HepG2 (cell line): ENCODE data around the gene BIRC7. TPM values are rescaled to one million over a fixed set of nuclear protein-coding genes. Genes with fewer than 3 reads are reported as not detected.

Source experiments
- ATAC-seq: fragments of 200-7000 bp; cut with Tn5 transposase; 3 replicates; pipeline ENCODE4 v1.9.1; 2020; ENCODE audit warnings: mild to moderate bottlenecking, moderate library complexity
- BruUV-seq: library from RNA; stranded (reverse); fragments of 400-500 nt; replicated peaks from 2 replicates; lab custom pipeline; 2021; lab: Mats Ljungman, UMichigan
- CTCF ChIA-PET: fragments of 300-600 bp; formaldehyde crosslinking; extraction: SDS; loops from one replicate; lab custom pipeline; 2021; ENCODE audit warnings: low total read pairs, inconsistent platforms, low intra/inter-chr PET ratio; lab: Yijun Ruan, JAX
- POLR2A ChIA-PET: fragments of 350-600 bp; sonication (Branson Sonifier 250); formaldehyde crosslinking; loops from one replicate; lab custom pipeline; 2020; ENCODE audit warnings: antibody characterized with exemption, inconsistent platforms; lab: Yijun Ruan, JAX
- DNase-seq: peaks from one replicate; pipeline ENCODE4 v3.0.0-alpha.2; 2015; ENCODE audit warnings: low spot score
- FAIRE-seq: peaks from 3 replicates; lab custom pipeline; 2011; peaks lifted over from hg19 to GRCh38; lab: Jason Lieb, UNC
- H2AFZ ChIP-seq: one replicate; pipeline ENCODE4 v1.6.1; 2011; ENCODE audit warnings: low read length, inconsistent platforms
- H3K27ac ChIP-seq: fragments of 300-600 bp; 3 replicates; pipeline ENCODE4 v1.8.0; 2011; ENCODE audit warnings: mixed run types, mild to moderate bottlenecking, mixed read lengths, low read length, inconsistent platforms; ENCODE audit not compliant: insufficient read depth; ENCODE audit errors: extremely low read length
- H3K27me3 ChIP-seq, 2 experiments: fragments of 200-600 bp in 1 of 2; 2 replicates in 1 of 2; 3 replicates in 1 of 2; pipeline versions ENCODE4 v1.6.0 to v1.8.0; 2011; ENCODE audit warnings: low read length in 2 of 2, mild to moderate bottlenecking in 2 of 2, moderate library complexity in 2 of 2, inconsistent platforms in 1 of 2; ENCODE audit not compliant: insufficient read depth in 2 of 2, control insufficient read depth in 1 of 2
- H3K36me3 ChIP-seq, 2 experiments: fragments of 200-600 bp in 1 of 2; replicated peaks in 1 of 2; 2 replicates in 1 of 2; 3 replicates in 1 of 2; pipeline versions ENCODE4 v1.5.1 to v1.8.0; 2011; ENCODE audit warnings: low read length in 2 of 2, inconsistent platforms in 1 of 2; ENCODE audit not compliant: insufficient read depth in 2 of 2, control insufficient read depth in 1 of 2
- H3K4me1 ChIP-seq: 2 replicates; pipeline ENCODE4 v1.5.1; 2012; ENCODE audit warnings: low read length, inconsistent platforms; ENCODE audit not compliant: insufficient read depth
- H3K4me2 ChIP-seq: 2 replicates; pipeline ENCODE4 v1.6.0; 2011; ENCODE audit warnings: low read depth, low read length, inconsistent platforms
- H3K4me3 ChIP-seq, 3 experiments: fragments of 200-600 bp in 1 of 3; sonication (generic), shearing (Covaris generic) in 1 of 3; replicated peaks in 1 of 3; 2 replicates each; pipeline ENCODE4 v1.5.1; 2011 to 2016; ENCODE audit warnings: low read length in 3 of 3, inconsistent platforms in 2 of 3, low read depth in 2 of 3, mild to moderate bottlenecking in 2 of 3, control low read depth in 1 of 3, mixed read lengths in 1 of 3; ENCODE audit not compliant: insufficient read depth in 1 of 3
- H3K79me2 ChIP-seq: one replicate; pipeline ENCODE4 v1.6.1; 2011; ENCODE audit warnings: low read length, inconsistent platforms; ENCODE audit not compliant: insufficient read depth
- H3K9ac ChIP-seq: 2 replicates; pipeline ENCODE4 v1.6.0; 2011; ENCODE audit warnings: mild to moderate bottlenecking, low read depth, low read length, inconsistent platforms; ENCODE audit not compliant: insufficient read depth
- H3K9me3 ChIP-seq: 2 replicates; pipeline ENCODE4 v1.5.1; 2012; ENCODE audit warnings: mild to moderate bottlenecking, low read length
- H4K20me1 ChIP-seq: 2 replicates; pipeline ENCODE4 v1.6.0; 2011; ENCODE audit warnings: inconsistent platforms, mild to moderate bottlenecking, low read length, moderate library complexity; ENCODE audit not compliant: insufficient read depth
- ADNP ChIP-seq: sonication (generic); formaldehyde crosslinking; IDR thresholded peaks from 2 replicates; pipeline ENCODE4 v1.4.0; 2020; ENCODE audit warnings: missing genetic modification reagents
- RBAK ChIP-seq: sonication (generic); formaldehyde crosslinking; IDR thresholded peaks from 2 replicates; pipeline ENCODE4 v1.5.1; 2020; ENCODE audit warnings: mild to moderate bottlenecking, missing genetic modification reagents
- SMAD1 ChIP-seq: sonication (generic); formaldehyde crosslinking; IDR thresholded peaks from 2 replicates; pipeline ENCODE4 v1.4.0; 2020; ENCODE audit warnings: missing genetic modification reagents, low read depth, mild to moderate bottlenecking, borderline replicate concordance
- XRCC5 ChIP-seq: fragments of 200-400 bp; formaldehyde crosslinking; optimal IDR thresholded peaks from 2 replicates; pipeline ENCODE3; 2017; ENCODE audit warnings: mild to moderate bottlenecking, low read length
- ZFP36L1 ChIP-seq: sonication (generic); formaldehyde crosslinking; IDR thresholded peaks from 2 replicates; pipeline ENCODE4 v1.8.0; 2022; ENCODE audit warnings: mild to moderate bottlenecking, missing genetic modification reagents, moderate library complexity
- ZNF350 ChIP-seq: sonication (generic); formaldehyde crosslinking; IDR thresholded peaks from 2 replicates; pipeline ENCODE4 v1.4.0; 2020; ENCODE audit warnings: mild to moderate bottlenecking, low read depth, missing genetic modification reagents, borderline replicate concordance
- ZNF629 ChIP-seq: sonication (generic); formaldehyde crosslinking; conservative IDR thresholded peaks from 2 replicates; pipeline ENCODE4 v1.5.0; 2020; ENCODE audit warnings: missing genetic modification reagents
- WGBS: methylation state at CpG from one replicate; pipeline ENCODE4 v1.1.6; 2017; ENCODE audit warnings: low lambda C conversion rate; 5-methylcytosine and 5-hydroxymethylcytosine counted together
- in situ Hi-C: cut with HindIII; loops from 2 replicates; pipeline ENCODE4 v1.10.0; 2017; ENCODE audit warnings: low pct_unique_long_range_greater_than_20kb; ENCODE audit not compliant: extremely low pct_ligation_motif_present
- intact Hi-C: fragments of 100-400 bp; cut with micrococcal nuclease; formaldehyde crosslinking; loops from one replicate; pipeline ENCODE4 v1.10.0; 2022; ENCODE audit not compliant: unreplicated experiment
- polyA plus RNA-seq, 8 experiments: library from polyadenylated mRNA; depleted of rRNA in 3 of 8; stranded (reverse) in 7 of 8; unstranded in 1 of 8; fragments of >200 nt; fragmentation: Illumina TruSeq in 4 of 8; extraction: Trizol in 4 of 8; gene quantifications; 2 replicates each; pipeline versions ENCODE4 v1.2.1 to v1.2.3, GENCODE V29; 2011 to 2016; ENCODE audit warnings: low read depth in 4 of 8, missing spikeins in 1 of 8, mixed read lengths in 1 of 8; ENCODE audit not compliant: insufficient read depth in 1 of 8
- total RNA-seq, 5 experiments: library from RNA; depleted of rRNA; stranded (reverse); fragments of >200 nt; fragmentation: Illumina TruSeq; extraction: Trizol; gene quantifications; 2 replicates each; pipeline ENCODE4 v1.2.3, GENCODE V29; 2016; ENCODE audit warnings: low read depth in 1 of 5
- TF ChIP-seq, protein P1 (sequence below): sonication (generic); formaldehyde crosslinking; IDR thresholded peaks from 2 replicates; pipeline ENCODE4 v1.4.0; 2020; ENCODE audit warnings: mild to moderate bottlenecking, missing genetic modification reagents
- TF ChIP-seq, protein P2 (sequence below): sonication (generic); formaldehyde crosslinking; IDR thresholded peaks from 2 replicates; pipeline ENCODE4 v1.8.0; 2022; ENCODE audit warnings: mild to moderate bottlenecking, missing genetic modification reagents
- TF ChIP-seq, protein P3 (sequence below): sonication (generic); formaldehyde crosslinking; conservative IDR thresholded peaks from 2 replicates; pipeline ENCODE4 v1.8.0; 2022; ENCODE audit warnings: mild to moderate bottlenecking, moderate library complexity, missing genetic modification reagents

BIRC7 gene
- total and polyA plus RNA-seq, 2 of the 13 experiments (the other 11 are each of a cell fraction or from before 2014, with no cell fraction given), result 0.27 to 5.1 TPM

DNA sequence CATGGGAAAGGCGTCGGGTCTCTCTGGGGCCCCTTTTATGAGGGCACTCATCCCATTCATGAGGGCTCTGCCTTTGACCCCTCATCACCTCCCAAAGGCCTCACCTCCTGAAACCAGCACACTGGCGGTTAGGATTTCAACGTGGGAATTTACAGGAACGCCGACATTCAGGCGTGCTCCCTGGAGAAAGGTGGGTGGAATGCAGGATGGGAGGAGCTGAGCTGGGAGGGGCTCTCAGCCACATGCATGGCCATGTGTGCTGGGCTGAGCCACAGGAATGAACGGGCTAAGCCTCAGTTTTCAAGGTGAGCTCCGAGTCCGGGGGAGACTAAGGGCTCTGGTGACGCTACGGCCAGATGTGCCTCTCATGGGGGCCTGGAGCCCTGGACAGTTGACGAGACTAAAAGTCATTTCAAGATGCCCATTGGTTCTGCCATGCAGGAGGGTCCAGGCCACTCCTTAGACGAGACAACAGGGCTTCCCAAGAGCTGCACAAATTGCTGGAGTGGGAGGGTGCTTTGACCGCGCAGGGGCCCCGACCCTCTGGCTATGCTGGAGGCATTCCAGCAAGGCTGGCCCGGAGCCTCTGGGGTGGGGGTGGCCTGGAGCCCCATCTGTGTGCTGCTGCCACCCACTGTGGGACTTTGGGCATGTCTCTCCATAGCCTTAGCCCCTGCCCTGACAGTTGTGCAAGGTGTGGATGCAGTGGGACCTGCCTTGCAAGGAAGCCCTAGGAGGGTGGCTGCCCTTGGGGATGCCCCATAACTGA is 33.1 kb downstream of the BIRC7 start (continued):
- TF ChIP-seq, protein P1, sequence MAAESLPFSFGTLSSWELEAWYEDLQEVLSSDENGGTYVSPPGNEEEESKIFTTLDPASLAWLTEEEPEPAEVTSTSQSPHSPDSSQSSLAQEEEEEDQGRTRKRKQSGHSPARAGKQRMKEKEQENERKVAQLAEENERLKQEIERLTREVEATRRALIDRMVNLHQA (CRISPR knock-in tag), result no peak
- TF ChIP-seq ZNF350 (CRISPR knock-in tag) (no peak), XRCC5 (no peak), SMAD1 (no peak), RBAK (CRISPR knock-in tag) (no peak)

DNA sequence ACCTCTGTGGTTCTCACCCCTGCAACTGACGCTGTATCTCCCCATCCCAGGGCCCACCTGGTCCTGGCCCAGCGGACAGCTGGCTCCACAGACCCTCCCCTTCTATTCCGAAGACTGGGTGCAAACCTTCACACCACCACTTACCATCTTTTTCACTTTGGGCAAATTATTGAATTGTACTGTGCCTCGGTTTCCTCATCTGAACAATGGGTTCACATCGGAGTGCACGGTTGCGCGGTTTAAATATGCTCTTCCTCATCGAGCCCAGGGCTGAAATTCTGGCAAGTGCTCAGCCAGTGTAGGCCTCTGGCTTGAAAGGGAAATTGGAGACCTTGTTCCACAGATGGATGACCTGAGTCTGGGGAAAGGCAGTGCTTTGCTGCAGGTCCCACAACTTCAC is 34.0 kb downstream of the BIRC7 start:
- intact Hi-C loops, result loop anchor here (5.0 kb wide), 1 partner anchor 47 kb away; no protein-coding TSS in a partner anchor
- no peak overlapping the region for H3K27ac ChIP-seq
- no peak overlapping the region for H3K4me3 ChIP-seq
- POLR2A ChIA-PET, result no interaction called here
- no peaks in the 10 kb centered on the region for H3K9me3 ChIP-seq
- H2AFZ ChIP-seq, result no peak overlapping the region
- no peak overlapping the region for H3K9ac ChIP-seq
- peaks cover 20% of the 10 kb centered on the region for H3K79me2 ChIP-seq
- peaks cover 12% of the 10 kb centered on the region for H4K20me1 ChIP-seq
- DNase-seq, result no peak
- 90% methylated on average over 9 of the region's 9 CpGs for WGBS
- no peak for ATAC-seq
- CTCF ChIA-PET, result no interaction called here
- no peak overlapping the region for H3K4me2 ChIP-seq
- H3K27me3 ChIP-seq, result peaks cover 3 to 24% of the 10 kb centered on the region in 2 experiments; a peak in 3 of 5 replicates
- peaks cover 40% of the 10 kb centered on the region for H3K4me1 ChIP-seq
- peaks cover 0 to under 1% of the 10 kb centered on the region in 2 experiments; a peak in 3 of 5 replicates for H3K36me3 ChIP-seq
- BruUV-seq, result no TSS peak
- TF ChIP-seq ADNP (CRISPR knock-in tag) (0 out of 2 replicates have a peak, but pooled peaks have one; percentile 36), ZNF629 (peak; percentile 93), ZFP36L1 (CRISPR knock-in tag) (no peak)
- TF ChIP-seq, protein P2, sequence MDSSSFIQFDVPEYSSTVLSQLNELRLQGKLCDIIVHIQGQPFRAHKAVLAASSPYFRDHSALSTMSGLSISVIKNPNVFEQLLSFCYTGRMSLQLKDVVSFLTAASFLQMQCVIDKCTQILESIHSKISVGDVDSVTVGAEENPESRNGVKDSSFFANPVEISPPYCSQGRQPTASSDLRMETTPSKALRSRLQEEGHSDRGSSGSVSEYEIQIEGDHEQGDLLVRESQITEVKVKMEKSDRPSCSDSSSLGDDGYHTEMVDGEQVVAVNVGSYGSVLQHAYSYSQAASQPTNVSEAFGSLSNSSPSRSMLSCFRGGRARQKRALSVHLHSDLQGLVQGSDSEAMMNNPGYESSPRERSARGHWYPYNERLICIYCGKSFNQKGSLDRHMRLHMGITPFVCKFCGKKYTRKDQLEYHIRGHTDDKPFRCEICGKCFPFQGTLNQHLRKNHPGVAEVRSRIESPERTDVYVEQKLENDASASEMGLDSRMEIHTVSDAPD, result no peak
- TF ChIP-seq, protein P3, sequence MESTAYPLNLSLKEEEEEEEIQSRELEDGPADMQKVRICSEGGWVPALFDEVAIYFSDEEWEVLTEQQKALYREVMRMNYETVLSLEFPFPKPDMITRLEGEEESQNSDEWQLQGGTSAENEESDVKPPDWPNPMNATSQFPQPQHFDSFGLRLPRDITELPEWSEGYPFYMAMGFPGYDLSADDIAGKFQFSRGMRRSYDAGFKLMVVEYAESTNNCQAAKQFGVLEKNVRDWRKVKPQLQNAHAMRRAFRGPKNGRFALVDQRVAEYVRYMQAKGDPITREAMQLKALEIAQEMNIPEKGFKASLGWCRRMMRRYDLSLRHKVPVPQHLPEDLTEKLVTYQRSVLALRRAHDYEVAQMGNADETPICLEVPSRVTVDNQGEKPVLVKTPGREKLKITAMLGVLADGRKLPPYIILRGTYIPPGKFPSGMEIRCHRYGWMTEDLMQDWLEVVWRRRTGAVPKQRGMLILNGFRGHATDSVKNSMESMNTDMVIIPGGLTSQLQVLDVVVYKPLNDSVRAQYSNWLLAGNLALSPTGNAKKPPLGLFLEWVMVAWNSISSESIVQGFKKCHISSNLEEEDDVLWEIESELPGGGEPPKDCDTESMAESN (CRISPR knock-in tag), result no peak
- no peak for FAIRE-seq
- in situ Hi-C loops, result no loop called here
